SU-DHL-6 (cell line): ENCODE results near the gene RPA3.

Source experiments
- H2AFZ ChIP-seq: fragments of 200-600 bp; sonication (generic); 2 replicates; pipeline ENCODE4 v1.6.1; 2014; ENCODE audit warnings: low read depth, mild to moderate bottlenecking, moderate library complexity, mixed read lengths, antibody characterized with exemption, low read length; ENCODE audit not compliant: severe bottlenecking
- H3F3A ChIP-seq: fragments of 200-600 bp; shearing (Covaris generic); 2 replicates; pipeline ENCODE4 v1.6.0; 2016; ENCODE audit warnings: antibody characterized with exemption, mild to moderate bottlenecking; ENCODE audit not compliant: insufficient read depth
- H3K27ac ChIP-seq: fragments of 200-600 bp; sonication (generic); 2 replicates; pipeline ENCODE4 v1.5.1; 2016; ENCODE audit warnings: low read depth, mild to moderate bottlenecking, low read length, moderate library complexity, mixed read lengths
- H3K27me3 ChIP-seq: fragments of 200-600 bp; sonication (generic), shearing (Covaris generic); 2 replicates; pipeline ENCODE4 v1.6.0; 2014; ENCODE audit warnings: mild to moderate bottlenecking, low read length
- H3K36me3 ChIP-seq: fragments of 200-600 bp; sonication (generic); 2 replicates; pipeline ENCODE4 v1.6.1; 2014; ENCODE audit warnings: mild to moderate bottlenecking, low read length, mixed read lengths
- H3K4me2 ChIP-seq: fragments of 300-600, 200-600 bp; shearing (Covaris generic), sonication (generic); 2 replicates; pipeline ENCODE4 v1.6.0; 2014; ENCODE audit warnings: low read length, low read depth, mild to moderate bottlenecking; ENCODE audit not compliant: poor library complexity, severe bottlenecking
- H3K4me3 ChIP-seq: fragments of 200-600 bp; sonication (generic); 2 replicates; pipeline ENCODE4 v1.5.1; 2014; ENCODE audit warnings: antibody characterized with exemption, low read length, mild to moderate bottlenecking, mixed read lengths; ENCODE audit not compliant: insufficient read depth, poor library complexity, severe bottlenecking
- H3K79me2 ChIP-seq: fragments of 200-600 bp; sonication (generic); 2 replicates; pipeline ENCODE4 v1.6.1; 2014; ENCODE audit warnings: mild to moderate bottlenecking, low read length, moderate library complexity; ENCODE audit not compliant: insufficient read depth
- H3K9ac ChIP-seq: fragments of 200-600 bp; sonication (generic); 2 replicates; pipeline ENCODE4 v1.7.0; 2014; ENCODE audit warnings: mild to moderate bottlenecking, low read length
- H3K9me2 ChIP-seq: fragments of 200-600 bp; sonication (generic); replicated peaks from 2 replicates; pipeline ENCODE4 v1.6.1; 2014; ENCODE audit warnings: low read length; ENCODE audit not compliant: insufficient read depth
- H3K9me3 ChIP-seq: fragments of 200-600 bp; sonication (generic); 2 replicates; pipeline ENCODE4 v1.6.1; 2014; ENCODE audit warnings: low read length, mixed read lengths; ENCODE audit not compliant: insufficient read depth
- H4K20me1 ChIP-seq: fragments of 200-600 bp; sonication (generic); 2 replicates; pipeline ENCODE4 v1.6.1; 2014; ENCODE audit warnings: low read depth, mild to moderate bottlenecking, antibody characterized with exemption, low read length, moderate library complexity, mixed read lengths
- EZH2phosphoT487 ChIP-seq: fragments of 200-600 bp; sonication (generic), shearing (Covaris generic); conservative IDR thresholded peaks from 2 replicates; pipeline ENCODE4 v1.6.1; 2018; ENCODE audit warnings: mild to moderate bottlenecking, antibody characterized with exemption, low read length, moderate library complexity, mixed read lengths
- TF ChIP-seq, protein P1 (sequence below): fragments of 200-600 bp; sonication (generic); IDR thresholded peaks from one replicate; pipeline ENCODE4 v1.5.1; 2017; ENCODE audit warnings: antibody characterized with exemption, mild to moderate bottlenecking, low read length, moderate library complexity; ENCODE audit not compliant: insufficient read depth, poor library complexity, severe bottlenecking

The RPA3 gene

DNA sequence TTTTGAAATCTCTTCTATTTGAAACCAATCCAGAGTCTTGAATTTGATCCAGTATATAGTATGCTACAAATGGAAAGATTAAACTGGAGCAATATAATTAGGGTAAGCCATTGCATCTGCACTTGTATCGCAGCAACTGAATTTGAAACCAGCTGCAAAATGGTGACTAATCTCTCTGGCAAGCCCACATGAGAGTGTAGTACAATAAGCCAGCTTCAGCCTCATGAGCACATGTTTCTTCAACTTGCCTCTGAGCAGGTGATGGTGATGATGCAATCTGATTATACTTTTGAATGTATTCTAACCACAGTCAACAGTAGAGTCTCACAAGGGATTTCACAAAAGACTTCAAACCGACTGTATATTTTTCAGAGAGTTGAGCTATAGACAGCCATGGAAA is 829 bp upstream of the RPA3 start:
- Histone ChIP-seq H3K79me2 (0 out of 2 replicates have a peak, but pooled peaks cover 4% of the 10 kb centered on the region), H3F3A (no peaks in the 10 kb centered on the region), H3K9me3 (no peaks in the 10 kb centered on the region), H3K36me3 (no peaks in the 10 kb centered on the region), H3K27me3 (no peaks in the 10 kb centered on the region), H3K4me3 (no peak overlapping the region), H2AFZ (no peak overlapping the region), H3K9ac (no peak overlapping the region), H3K27ac (no peak overlapping the region), H3K9me2 (no peaks in the 10 kb centered on the region), H4K20me1 (no peaks in the 10 kb centered on the region; the same call in 1 of the 2 replicates), H3K4me2 (no peak overlapping the region)
- TF ChIP-seq EZH2phosphoT487, result no peak
- TF ChIP-seq, protein P1, sequence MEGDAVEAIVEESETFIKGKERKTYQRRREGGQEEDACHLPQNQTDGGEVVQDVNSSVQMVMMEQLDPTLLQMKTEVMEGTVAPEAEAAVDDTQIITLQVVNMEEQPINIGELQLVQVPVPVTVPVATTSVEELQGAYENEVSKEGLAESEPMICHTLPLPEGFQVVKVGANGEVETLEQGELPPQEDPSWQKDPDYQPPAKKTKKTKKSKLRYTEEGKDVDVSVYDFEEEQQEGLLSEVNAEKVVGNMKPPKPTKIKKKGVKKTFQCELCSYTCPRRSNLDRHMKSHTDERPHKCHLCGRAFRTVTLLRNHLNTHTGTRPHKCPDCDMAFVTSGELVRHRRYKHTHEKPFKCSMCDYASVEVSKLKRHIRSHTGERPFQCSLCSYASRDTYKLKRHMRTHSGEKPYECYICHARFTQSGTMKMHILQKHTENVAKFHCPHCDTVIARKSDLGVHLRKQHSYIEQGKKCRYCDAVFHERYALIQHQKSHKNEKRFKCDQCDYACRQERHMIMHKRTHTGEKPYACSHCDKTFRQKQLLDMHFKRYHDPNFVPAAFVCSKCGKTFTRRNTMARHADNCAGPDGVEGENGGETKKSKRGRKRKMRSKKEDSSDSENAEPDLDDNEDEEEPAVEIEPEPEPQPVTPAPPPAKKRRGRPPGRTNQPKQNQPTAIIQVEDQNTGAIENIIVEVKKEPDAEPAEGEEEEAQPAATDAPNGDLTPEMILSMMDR, result no peak

DNA sequence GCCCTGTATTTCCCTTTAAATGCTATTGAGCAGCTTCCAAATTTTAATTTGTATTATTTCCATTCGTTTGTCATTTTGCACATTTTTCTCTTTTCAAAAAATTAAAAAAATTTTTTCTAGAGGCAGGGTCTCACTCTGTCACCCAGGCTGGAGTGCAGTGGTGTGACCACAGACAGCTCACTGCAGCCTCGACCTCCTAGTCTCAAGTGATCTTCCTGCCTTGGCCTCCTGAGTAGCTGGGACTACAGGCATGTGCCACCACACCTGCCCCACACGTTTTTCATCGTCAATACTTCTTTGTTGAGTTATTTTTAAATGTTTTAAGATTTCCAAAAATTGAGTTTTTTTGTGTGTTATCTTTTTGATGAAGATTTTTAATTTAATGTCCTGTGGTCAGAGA is 4.7 kb downstream of the RPA3 start:
- H3K9me2 ChIP-seq, result no peaks in the 10 kb centered on the region
- no peak overlapping the region for H3K27ac ChIP-seq
- 0 out of 2 replicates have a peak, but pooled peaks cover 4% of the 10 kb centered on the region for H3K79me2 ChIP-seq

DNA sequence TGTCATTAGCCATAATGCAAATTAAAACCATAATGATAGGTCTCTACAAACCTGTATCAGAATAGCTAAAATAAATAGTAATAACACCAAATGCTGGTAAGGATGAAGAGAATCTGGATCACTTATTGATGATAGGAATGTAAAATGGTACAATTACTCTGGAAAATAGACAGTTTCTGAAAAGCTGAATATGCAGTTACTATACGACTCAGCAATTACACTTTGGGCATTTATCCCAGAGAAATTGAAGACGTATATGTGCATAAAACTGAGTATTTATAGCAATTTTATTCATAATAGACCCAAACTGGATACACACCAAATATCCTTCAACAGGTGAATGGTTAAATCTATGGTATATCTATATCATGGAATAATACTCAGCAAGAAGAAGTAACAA is 7.9 kb downstream of the RPA3 start:
- Histone ChIP-seq H3K9me2 (no peaks in the 10 kb centered on the region), H3K9ac (no peak overlapping the region), H2AFZ (no peak overlapping the region), H3K79me2 (0 out of 2 replicates have a peak, but pooled peaks cover 4% of the 10 kb centered on the region), H3K4me2 (no peak overlapping the region), H3K27ac (no peak overlapping the region), H3K9me3 (no peaks in the 10 kb centered on the region), H4K20me1 (no peaks in the 10 kb centered on the region; the same call in 1 of the 2 replicates), H3F3A (no peaks in the 10 kb centered on the region), H3K36me3 (no peaks in the 10 kb centered on the region), H3K27me3 (no peaks in the 10 kb centered on the region), H3K4me3 (no peak overlapping the region)
- TF ChIP-seq EZH2phosphoT487, result no peak
- TF ChIP-seq, protein P1, result no peak

More for the DNA sequence above, 4.7 kb downstream of the RPA3 start:
- Histone ChIP-seq H3K4me3 (no peak overlapping the region), H3K4me2 (no peak overlapping the region), H2AFZ (no peak overlapping the region), H3K27me3 (no peaks in the 10 kb centered on the region), H3K36me3 (no peaks in the 10 kb centered on the region), H3K9ac (no peak overlapping the region), H3F3A (no peaks in the 10 kb centered on the region), H4K20me1 (no peaks in the 10 kb centered on the region; the same call in 1 of the 2 replicates), H3K9me3 (no peaks in the 10 kb centered on the region)
- no peak for TF ChIP-seq EZH2phosphoT487
- TF ChIP-seq, protein P1, result no peak
